Breast epithelium (tissue), 3 donors: ENCODE data around the gene FXYD4.

Source experiments
- CTCF ChIP-seq, 3 donors: fragments of 450-650 bp; IDR thresholded peaks; one replicate each; pipeline ENCODE4 v1.5.1; 2016 to 2017; ENCODE audit warnings: antibody characterized with exemption in 3 of 3, mild to moderate bottlenecking in 3 of 3, moderate library complexity in 3 of 3
- POLR2A ChIP-seq: fragments of 450-650 bp; IDR thresholded peaks from one replicate; pipeline ENCODE4 v1.6.1; 2016; ENCODE audit warnings: antibody characterized with exemption, mild to moderate bottlenecking, moderate library complexity

GRCh38 chr10:43336641-43337318 lies 34.7 kb upstream of the FXYD4 start:
- no peak for TF ChIP-seq POLR2A
- TF ChIP-seq CTCF (IDR thresholded peaks at IDR 0.05), result no peak
